Tibial nerve (tissue), 4 donors: Measurements from ENCODE around the gene SFI1. TPM values are rescaled to one million over a fixed set of nuclear protein-coding genes. Genes with fewer than 3 reads are reported as not detected.
A peak's percentile ranks its signal among the peaks of the same experiment; 100 is the strongest.

Experiments
- DNase-seq, 2 donors: peaks; one replicate each; pipeline ENCODE4 v3.0.0-alpha.2; 2019; ENCODE audit warnings: low spot score in 2 of 2
- H3K27ac ChIP-seq, 4 donors: fragments of 200-600 bp; sonication (generic) in 3 of 4; one replicate each; pipeline ENCODE4 v1.5.1; 2017 to 2019; ENCODE audit warnings: mild to moderate bottlenecking in 1 of 4
- H3K27me3 ChIP-seq, 2 donors: fragments of 200-600 bp; sonication (generic) in 1 of 2; one replicate each; pipeline versions ENCODE4 v1.5.1 to v1.6.0; 2017 to 2019
- H3K36me3 ChIP-seq, 3 donors: fragments of 200-600 bp; sonication (generic); one replicate each; pipeline ENCODE4 v1.5.1; 2018 to 2019
- H3K4me1 ChIP-seq, 4 donors: fragments of 200-600 bp; sonication (generic) in 3 of 4; one replicate each; pipeline ENCODE4 v1.5.1; 2017 to 2019
- H3K4me3 ChIP-seq, 4 donors: fragments of 200-600 bp; sonication (generic) in 3 of 4; one replicate each; pipeline ENCODE4 v1.5.1; 2017 to 2019; ENCODE audit warnings: mild to moderate bottlenecking in 1 of 4, moderate library complexity in 1 of 4
- H3K9me3 ChIP-seq, 4 donors: fragments of 200-600 bp; sonication (generic) in 3 of 4; one replicate each; pipeline ENCODE4 v1.5.1; 2017 to 2019
- CTCF ChIP-seq, 5 experiments: fragments of 200-600 bp in 3 of 5; fragments of 450-650 bp in 2 of 5; sonication (generic) in 3 of 5; IDR thresholded peaks; one replicate each; pipeline ENCODE4 v1.5.1; 2016 to 2019; ENCODE audit warnings: antibody characterized with exemption in 5 of 5, mild to moderate bottlenecking in 3 of 5, moderate library complexity in 2 of 5
- EP300 ChIP-seq, 2 donors: sonication (generic); formaldehyde crosslinking; IDR thresholded peaks; one replicate each; pipeline ENCODE4 v1.6.1; 2017; ENCODE audit warnings: antibody characterized with exemption in 2 of 2, mild to moderate bottlenecking in 1 of 2
- POLR2A ChIP-seq, 2 donors: fragments of 450-650 bp; IDR thresholded peaks; one replicate each; pipeline ENCODE4 v1.6.1; 2017; ENCODE audit warnings: antibody characterized with exemption in 2 of 2, mild to moderate bottlenecking in 2 of 2, moderate library complexity in 2 of 2
- WGBS, 2 donors: methylation state at CpG; one replicate each; pipeline ENCODE4 v1.1.5; 2018; 5-methylcytosine and 5-hydroxymethylcytosine counted together
- total RNA-seq, 4 donors: library from RNA; depleted of rRNA; stranded (reverse); fragments of >200 nt; gene quantifications; one replicate each; pipeline ENCODE4 v1.1.0, GENCODE V29; 2016

The SFI1 gene
- total RNA-seq, 4 donors from 2014 or later, result 30.4 to 66.9 (median 49.5) TPM

- WGBS, 2 donors, result 70 to 73% methylated on average over 8 to 9 of the region's 9 CpGs
- H3K9me3 ChIP-seq, result no peaks in the 10 kb centered on the region
- H3K4me3 ChIP-seq, result peak overlapping the region; percentile 58 to 84 (median 78)
- no peak for TF ChIP-seq POLR2A (IDR thresholded peaks at IDR 0.05)
- no peak for TF ChIP-seq EP300 (IDR thresholded peaks at IDR 0.05)
- TF ChIP-seq CTCF (IDR thresholded peaks at IDR 0.05), result no peak
- peaks cover 0 to 59% (median 24%) of the 10 kb centered on the region in 4 donors for H3K4me1 ChIP-seq
- peak overlapping the region; percentile 47 to 92 (median 88) for H3K27ac ChIP-seq
- no peaks in the 10 kb centered on the region for H3K36me3 ChIP-seq
- DNase-seq, result no peak
- no peaks in the 10 kb centered on the region for H3K27me3 ChIP-seq
Observed at GRCh38 chr22:31631436-31631835, 135.1 kb downstream of the SFI1 start.

- H3K9me3 ChIP-seq, result no peaks in the 10 kb centered on the region
- DNase-seq, result no peak
- H3K36me3 ChIP-seq, result no peaks in the 10 kb centered on the region
- 87 to 89% methylated on average over 13 of the region's 13 CpGs for WGBS, 2 donors
- peaks cover 0 to 45% (median 19%) of the 10 kb centered on the region in 4 donors for H3K4me1 ChIP-seq
- H3K27me3 ChIP-seq, result no peaks in the 10 kb centered on the region
- H3K4me3 ChIP-seq, result no peak overlapping the region
- TF ChIP-seq CTCF (IDR thresholded peaks at IDR 0.05), result no peak
- no peak overlapping the region for H3K27ac ChIP-seq
Observed at GRCh38 chr22:31635638-31636306, 139.4 kb downstream of the SFI1 start.

- H3K4me1 ChIP-seq, result peaks cover 0 to 32% (median 13%) of the 10 kb centered on the region in 4 donors
- H3K9me3 ChIP-seq, result no peaks in the 10 kb centered on the region
- peak overlapping the region in 2 of 4 donors; percentile 12 to 29 for H3K4me3 ChIP-seq
- WGBS, 2 donors, result 56 to 61% methylated on average over 10 of the region's 10 CpGs
- TF ChIP-seq EP300 (IDR thresholded peaks at IDR 0.05) (no peak), CTCF (IDR thresholded peaks at IDR 0.05) (peak in 2 of 5 experiments; percentile 13 to 14)
- H3K27me3 ChIP-seq, result no peaks in the 10 kb centered on the region
- peak overlapping the region in 3 of 4 donors; percentile 56 to 84 (median 71) for H3K27ac ChIP-seq
- peaks cover 0 to 6% (median 0%) of the 10 kb centered on the region in 3 donors for H3K36me3 ChIP-seq
- no peak for DNase-seq
Observed at GRCh38 chr22:31637447-31637890, 141.1 kb downstream of the SFI1 start.

- WGBS, 2 donors, result 45 to 65% methylated on average over 13 of the region's 15 CpGs
- peaks cover 0 to 32% (median 13%) of the 10 kb centered on the region in 4 donors for H3K4me1 ChIP-seq
- H3K27me3 ChIP-seq, result no peaks in the 10 kb centered on the region
- peaks cover 0 to 8% (median 0%) of the 10 kb centered on the region in 3 donors for H3K36me3 ChIP-seq
- H3K4me3 ChIP-seq, result peak overlapping the region in 3 of 4 donors; percentile 5 to 29 (median 12)
- peak overlapping the region; percentile 42 to 84 (median 64) for H3K27ac ChIP-seq
- TF ChIP-seq POLR2A (IDR thresholded peaks at IDR 0.05), result no peak
- TF ChIP-seq EP300 (IDR thresholded peaks at IDR 0.05), result peak in 1 of 2 donors; percentile 24
- no peaks in the 10 kb centered on the region for H3K9me3 ChIP-seq
- peak in 1 of 2 donors; percentile 23 for DNase-seq
Observed at GRCh38 chr22:31637891-31638618, 141.7 kb downstream of the SFI1 start.

GRCh38 chr22:31639436-31640039 lies 143.2 kb downstream of the SFI1 start:
- no peak for DNase-seq
- H3K4me3 ChIP-seq, result no peak overlapping the region
- H3K27me3 ChIP-seq, result no peaks in the 10 kb centered on the region
- WGBS, 2 donors, result 84 to 92% methylated on average over 4 of the region's 4 CpGs
- TF ChIP-seq POLR2A (IDR thresholded peaks at IDR 0.05) (no peak), CTCF (IDR thresholded peaks at IDR 0.05) (no peak), EP300 (IDR thresholded peaks at IDR 0.05) (no peak)
- no peaks in the 10 kb centered on the region for H3K9me3 ChIP-seq
- peaks cover 0 to 23% (median 13%) of the 10 kb centered on the region in 4 donors for H3K4me1 ChIP-seq
- H3K27ac ChIP-seq, result peak overlapping the region in 1 of 4 donors; percentile 84
- peaks cover 0 to 14% (median 0%) of the 10 kb centered on the region in 3 donors for H3K36me3 ChIP-seq
